Upper lobe of left lung (tissue), 4 donors: ENCODE measurements around the gene UNKL.

Source experiments
- POLR2A ChIP-seq, 4 donors: fragments of 450-650 bp; IDR thresholded peaks; one replicate each; pipeline ENCODE4 v1.5.1; 2016 to 2017; ENCODE audit warnings: antibody characterized with exemption in 4 of 4, mild to moderate bottlenecking in 2 of 4
- POLR2AphosphoS5 ChIP-seq, 2 donors: sonication (generic); formaldehyde crosslinking; IDR thresholded peaks; one replicate each; pipeline ENCODE4 v1.5.1; 2017; ENCODE audit warnings: antibody characterized with exemption in 2 of 2
- TF ChIP-seq, protein P1 (sequence below), 6 experiments: fragments of 450-650 bp in 4 of 6; fragments of 200-600 bp in 2 of 6; sonication (generic) in 2 of 6; IDR thresholded peaks; one replicate each; pipeline ENCODE4 v1.5.1; 2016 to 2019; ENCODE audit warnings: antibody characterized with exemption in 6 of 6

GRCh38 chr16:1371054-1371978 lies 43.2 kb downstream of the UNKL start:
- TF ChIP-seq, protein P1, sequence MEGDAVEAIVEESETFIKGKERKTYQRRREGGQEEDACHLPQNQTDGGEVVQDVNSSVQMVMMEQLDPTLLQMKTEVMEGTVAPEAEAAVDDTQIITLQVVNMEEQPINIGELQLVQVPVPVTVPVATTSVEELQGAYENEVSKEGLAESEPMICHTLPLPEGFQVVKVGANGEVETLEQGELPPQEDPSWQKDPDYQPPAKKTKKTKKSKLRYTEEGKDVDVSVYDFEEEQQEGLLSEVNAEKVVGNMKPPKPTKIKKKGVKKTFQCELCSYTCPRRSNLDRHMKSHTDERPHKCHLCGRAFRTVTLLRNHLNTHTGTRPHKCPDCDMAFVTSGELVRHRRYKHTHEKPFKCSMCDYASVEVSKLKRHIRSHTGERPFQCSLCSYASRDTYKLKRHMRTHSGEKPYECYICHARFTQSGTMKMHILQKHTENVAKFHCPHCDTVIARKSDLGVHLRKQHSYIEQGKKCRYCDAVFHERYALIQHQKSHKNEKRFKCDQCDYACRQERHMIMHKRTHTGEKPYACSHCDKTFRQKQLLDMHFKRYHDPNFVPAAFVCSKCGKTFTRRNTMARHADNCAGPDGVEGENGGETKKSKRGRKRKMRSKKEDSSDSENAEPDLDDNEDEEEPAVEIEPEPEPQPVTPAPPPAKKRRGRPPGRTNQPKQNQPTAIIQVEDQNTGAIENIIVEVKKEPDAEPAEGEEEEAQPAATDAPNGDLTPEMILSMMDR (IDR thresholded peaks at IDR 0.05), result no peak
- TF ChIP-seq POLR2A (IDR thresholded peaks at IDR 0.05), result no peak
- TF ChIP-seq POLR2AphosphoS5 (IDR thresholded peaks at IDR 0.05), result no peak
